ENCODE results near the gene RCSD1.
A peak's percentile ranks its signal among the peaks of the same experiment; 100 is the strongest.

DNA sequence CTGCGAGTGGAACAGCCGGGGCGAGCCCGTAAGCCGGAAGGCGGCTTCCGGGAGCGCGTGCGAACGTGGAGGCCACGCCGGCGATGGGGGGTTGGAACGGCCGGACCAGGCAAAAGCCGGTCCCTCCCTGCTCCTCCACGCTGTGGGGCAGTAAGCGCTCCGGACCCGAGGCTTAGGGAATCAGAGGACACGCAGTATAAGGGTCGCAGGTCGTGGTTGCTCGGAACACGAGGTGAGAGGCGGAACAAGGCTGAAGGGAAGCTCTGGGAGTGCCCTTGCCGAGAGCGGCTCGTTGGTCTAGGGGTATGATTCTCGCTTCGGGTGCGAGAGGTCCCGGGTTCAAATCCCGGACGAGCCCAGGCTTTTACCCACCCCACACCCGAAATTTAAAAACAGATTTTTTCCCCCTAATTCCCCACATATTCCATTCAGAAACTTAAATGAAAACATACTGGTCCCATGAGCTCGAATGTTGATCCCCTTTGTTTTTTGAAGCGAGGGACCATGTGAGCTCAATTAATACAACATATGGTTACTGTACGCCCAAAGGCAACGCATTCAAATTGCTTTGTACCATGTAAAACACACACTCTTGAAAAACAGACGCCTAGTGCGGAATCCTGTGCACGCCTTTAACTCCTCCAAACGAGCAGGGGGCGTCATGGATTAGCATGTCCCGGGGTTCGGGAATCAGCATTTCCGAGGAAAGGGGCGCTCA is 84.6 kb downstream of the RCSD1 start:
- TF ChIP-seq, protein P1, sequence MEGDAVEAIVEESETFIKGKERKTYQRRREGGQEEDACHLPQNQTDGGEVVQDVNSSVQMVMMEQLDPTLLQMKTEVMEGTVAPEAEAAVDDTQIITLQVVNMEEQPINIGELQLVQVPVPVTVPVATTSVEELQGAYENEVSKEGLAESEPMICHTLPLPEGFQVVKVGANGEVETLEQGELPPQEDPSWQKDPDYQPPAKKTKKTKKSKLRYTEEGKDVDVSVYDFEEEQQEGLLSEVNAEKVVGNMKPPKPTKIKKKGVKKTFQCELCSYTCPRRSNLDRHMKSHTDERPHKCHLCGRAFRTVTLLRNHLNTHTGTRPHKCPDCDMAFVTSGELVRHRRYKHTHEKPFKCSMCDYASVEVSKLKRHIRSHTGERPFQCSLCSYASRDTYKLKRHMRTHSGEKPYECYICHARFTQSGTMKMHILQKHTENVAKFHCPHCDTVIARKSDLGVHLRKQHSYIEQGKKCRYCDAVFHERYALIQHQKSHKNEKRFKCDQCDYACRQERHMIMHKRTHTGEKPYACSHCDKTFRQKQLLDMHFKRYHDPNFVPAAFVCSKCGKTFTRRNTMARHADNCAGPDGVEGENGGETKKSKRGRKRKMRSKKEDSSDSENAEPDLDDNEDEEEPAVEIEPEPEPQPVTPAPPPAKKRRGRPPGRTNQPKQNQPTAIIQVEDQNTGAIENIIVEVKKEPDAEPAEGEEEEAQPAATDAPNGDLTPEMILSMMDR (IDR thresholded peaks at IDR 0.05), result peak in 1 of 3 donors; percentile 43
- TF ChIP-seq POLR2A (IDR thresholded peaks at IDR 0.05), result no peak

Measured in lower leg skin (tissue), 3 donors.